CD4-positive, alpha-beta T cell treated with Interferon gamma for 1 hour (primary cell): ENCODE measurements around the gene NPTX1.

ENCODE experiments used
- DNase-seq: peaks from one replicate; pipeline ENCODE4 v3.0.0-alpha.2; 2020

NPTX1 gene

DNA sequence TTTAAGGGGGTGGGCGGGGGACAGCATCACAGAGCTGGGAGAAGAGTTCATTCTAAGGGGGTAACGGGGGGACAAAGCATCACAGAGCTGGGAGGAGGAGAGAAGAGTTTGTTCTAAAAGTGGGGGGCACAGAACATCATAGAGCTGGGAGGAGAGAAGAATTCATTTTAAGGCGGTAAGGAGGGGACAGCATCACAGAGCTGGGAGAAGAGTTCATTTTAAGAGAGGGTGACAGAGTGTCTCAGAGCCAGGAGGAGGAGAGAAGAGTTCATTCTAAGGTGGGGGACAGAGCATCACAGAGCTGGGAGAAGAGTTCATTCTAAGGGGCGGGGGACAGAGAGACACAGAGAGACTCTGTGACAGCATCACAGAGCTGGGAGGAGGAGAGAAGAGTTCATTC, 33.6 kb downstream of the NPTX1 start:
- DNase-seq = no peak

DNA sequence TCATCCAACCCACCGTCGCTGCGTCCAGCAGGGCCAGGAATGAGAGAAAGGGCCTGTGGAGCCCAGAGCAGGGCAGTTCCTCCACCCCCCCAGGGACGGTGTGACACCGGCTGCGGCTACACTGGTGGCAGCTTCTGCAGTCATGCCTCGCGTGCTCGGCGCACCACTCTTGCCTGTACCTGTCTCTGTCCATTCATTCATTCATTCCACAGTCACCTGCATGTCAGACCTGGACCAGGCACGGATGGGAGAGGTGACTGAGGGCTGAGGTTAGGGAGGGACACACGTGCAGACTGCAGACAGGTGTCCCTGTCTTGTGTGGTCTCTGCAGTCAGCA, 34.1 kb downstream of the NPTX1 start:
- no peak for DNase-seq

DNA sequence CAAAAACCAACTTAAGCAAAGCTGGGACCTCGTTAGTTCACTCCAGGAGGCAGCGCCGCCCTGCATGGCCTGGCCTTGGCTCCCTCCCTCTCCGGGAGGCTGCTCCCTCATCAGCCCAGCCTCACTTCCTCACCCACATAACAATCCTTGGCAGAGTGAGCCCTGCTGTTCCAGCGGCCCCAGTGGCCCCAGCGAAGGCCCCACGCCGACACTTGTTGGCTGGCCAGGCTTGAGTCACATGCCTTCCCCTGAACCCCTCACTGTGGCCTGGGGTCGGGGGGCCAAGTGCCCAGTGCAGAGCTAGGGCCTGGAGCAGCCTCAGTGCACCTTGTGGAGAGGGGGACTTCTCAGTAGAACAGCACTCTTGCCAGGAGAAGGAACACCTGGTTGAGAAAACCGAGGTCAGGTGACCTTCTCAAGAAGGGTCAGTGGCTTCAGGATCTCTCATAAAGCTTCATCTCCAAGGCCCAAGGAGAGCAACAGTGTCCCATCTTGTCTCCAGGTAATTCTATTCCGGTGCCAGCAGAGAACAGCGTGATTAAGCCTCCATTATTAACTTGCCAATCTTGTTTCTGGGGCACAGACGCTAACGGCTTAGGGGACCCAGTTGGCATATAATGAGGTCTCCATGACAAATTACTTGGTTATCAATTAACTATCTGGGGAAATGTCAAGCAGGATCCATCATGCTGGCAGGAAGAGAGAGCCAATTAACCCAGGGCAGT, 34.6 kb downstream of the NPTX1 start:
- no peak for DNase-seq

GRCh38 chr17:80441133-80441578, 35.3 kb downstream of the NPTX1 start:
- peak; percentile 9 for DNase-seq

DNA sequence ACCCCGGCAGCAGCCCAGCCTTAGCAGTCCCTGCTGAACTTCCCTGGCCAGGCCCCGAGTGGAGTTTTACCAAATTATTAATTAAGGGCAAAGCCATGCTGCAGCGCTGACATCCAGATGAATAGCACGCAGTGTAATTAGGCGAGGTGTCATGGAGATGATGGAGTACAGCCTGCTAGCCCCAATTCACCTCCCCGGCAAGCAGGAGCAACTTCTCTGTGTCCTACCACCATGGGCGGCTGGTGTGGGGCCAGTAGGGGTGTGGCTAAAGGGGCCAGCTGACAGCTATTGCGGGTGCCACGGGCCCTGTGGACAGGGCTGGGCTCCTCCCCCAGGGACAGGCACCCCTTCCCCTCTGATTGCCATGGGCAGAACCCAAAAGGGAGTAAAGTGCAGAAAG, 36.9 kb downstream of the NPTX1 start:
- no peak for DNase-seq

DNA sequence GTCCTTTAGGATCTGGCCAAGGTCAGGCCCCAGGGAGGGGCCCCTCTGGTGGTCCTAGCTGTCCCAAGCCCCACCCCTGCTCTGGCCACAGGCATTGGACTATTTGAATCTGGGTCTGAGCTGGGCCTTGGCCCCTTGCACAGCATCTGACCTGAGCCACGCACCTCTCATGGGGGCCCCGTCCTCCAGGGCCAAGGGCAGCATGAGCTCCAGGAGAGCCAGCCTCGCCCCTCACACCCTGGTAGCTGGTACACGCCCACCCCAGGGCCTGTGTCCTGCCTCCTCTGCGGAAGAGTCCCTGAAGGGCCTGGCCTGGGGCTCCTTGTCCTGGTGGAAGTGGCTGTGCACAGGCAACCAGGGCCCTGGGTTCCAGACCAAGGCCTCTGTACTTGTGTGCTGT, 37.6 kb downstream of the NPTX1 start:
- no peak for DNase-seq

DNA sequence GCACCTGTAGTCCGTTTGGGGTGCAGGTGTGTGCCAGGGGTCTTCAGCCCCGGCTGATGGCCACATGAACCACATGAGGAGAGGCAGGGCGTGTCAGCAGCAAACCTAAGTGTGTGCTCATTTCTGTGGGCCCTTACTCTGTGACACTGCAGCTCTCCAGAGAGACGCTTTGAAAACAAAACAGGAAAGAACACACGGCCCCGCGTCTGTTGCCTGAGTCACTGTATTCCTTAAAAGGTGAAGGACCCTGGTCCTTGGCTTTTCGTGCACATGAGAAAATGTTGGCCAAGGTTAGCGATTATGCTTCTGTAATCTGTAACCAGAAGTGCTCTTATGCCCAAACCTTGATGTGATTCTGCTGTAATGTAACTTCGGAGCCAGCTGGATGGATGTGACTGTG, 38.9 kb downstream of the NPTX1 start:
- DNase-seq = no peak

- DNase-seq = no peak
Observed at GRCh38 chr17:80433916-80434666, 42.3 kb downstream of the NPTX1 start.

GRCh38 chr17:80432961-80433550, 43.4 kb downstream of the NPTX1 start:
- no peak for DNase-seq

GRCh38 chr17:80432350-80432955, 44.0 kb downstream of the NPTX1 start:
- DNase-seq = no peak

- no peak for DNase-seq
Observed at GRCh38 chr17:80431246-80432195, 44.9 kb downstream of the NPTX1 start.

- no peak for DNase-seq
Observed at GRCh38 chr17:80430446-80431245, 45.8 kb downstream of the NPTX1 start.

DNA sequence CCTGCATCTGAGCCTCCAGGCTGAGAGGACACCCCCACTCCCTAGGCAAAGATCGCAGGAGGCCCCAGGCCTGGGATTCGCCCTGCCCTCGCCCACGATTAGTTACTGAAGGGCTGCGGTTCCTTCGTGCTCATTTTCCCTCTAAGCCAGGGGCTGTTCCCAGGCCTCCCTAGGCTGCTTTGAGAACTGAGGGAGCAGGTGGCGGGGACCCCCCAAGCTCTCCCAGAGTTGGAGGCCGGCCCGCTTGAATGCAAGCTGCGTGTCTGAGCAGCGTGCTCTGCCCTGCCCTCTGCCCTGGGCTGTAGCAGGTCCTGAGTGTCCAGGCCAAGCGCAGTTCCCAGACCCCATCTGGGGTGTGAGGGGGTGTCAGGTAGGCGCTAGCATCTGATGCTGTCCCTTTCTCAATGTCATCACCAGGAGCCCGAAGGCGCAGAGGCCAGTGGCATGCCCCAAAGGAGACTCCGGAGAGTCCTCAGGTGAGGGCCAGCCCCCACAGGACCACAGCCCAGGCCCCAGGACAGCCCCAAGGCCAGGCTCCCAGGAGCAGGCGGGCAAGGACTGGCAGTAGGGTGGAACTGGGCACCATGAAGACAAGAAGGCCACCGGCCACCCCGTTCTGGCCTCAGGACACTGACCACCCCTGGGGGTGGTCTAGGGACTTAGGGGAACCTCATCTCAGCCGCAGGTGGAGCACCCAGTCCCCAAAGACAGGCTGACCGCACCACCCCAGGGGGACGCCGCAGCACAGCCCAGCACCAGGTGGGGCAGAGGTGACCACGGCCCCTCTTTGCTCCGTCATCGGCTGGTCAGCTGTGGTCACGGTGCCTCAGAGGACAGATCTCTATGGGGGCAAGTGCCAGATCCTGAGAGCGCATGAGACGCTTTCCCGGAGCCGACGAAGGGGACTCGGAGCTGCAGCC, 46.8 kb downstream of the NPTX1 start:
- no peak for DNase-seq

- no peak for DNase-seq
Observed at GRCh38 chr17:80428796-80429195, 47.6 kb downstream of the NPTX1 start.

- no peak for DNase-seq
Observed at GRCh38 chr17:80428363-80428762, 48.0 kb downstream of the NPTX1 start.

GRCh38 chr17:80427366-80428282, 48.8 kb downstream of the NPTX1 start:
- no peak for DNase-seq

- DNase-seq = peak; percentile 83
Observed at GRCh38 chr17:80426671-80427326, 49.6 kb downstream of the NPTX1 start.

DNA sequence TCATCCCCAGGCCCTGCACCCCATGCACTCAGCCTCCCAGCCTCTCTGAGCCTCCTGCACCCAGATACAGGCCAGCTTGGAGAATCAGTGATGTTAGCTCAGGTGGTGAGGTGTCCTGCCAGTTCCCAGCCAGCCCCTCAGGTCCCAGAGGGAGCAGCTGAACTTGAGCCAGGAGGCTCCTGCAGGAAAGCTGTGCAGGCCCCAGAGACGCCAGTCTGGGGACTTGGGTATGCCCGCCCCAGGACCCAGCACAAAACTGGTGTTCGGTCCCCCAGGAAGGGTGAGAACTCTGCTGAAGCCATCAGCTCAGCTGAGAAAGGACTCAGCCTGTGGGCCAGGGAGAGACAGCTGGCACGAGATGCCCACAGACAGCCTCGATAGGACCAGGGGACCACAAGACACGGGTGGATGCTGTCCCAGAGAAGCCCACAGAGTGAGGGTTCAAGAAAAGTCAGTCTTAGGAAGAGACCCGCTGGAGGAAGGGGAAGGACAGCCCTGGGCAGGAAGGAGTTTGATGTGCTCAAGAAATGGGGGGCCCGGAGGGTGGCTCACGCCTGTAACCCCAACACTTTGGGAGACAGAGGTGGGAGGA, 50.5 kb downstream of the NPTX1 start:
- DNase-seq = no peak
